Hematopoietic multipotent progenitor cell treated with erythropoietin and hydrocortisone succinate and interleukin-3 and kit ligand, for 17 days (in vitro differentiated cells): ENCODE results near the gene MCU.

ENCODE experiments used
- DNase-seq: peaks from one replicate; pipeline ENCODE4 v3.0.0-alpha.2; 2015; ENCODE audit warnings: low spot score

The MCU gene

DNA sequence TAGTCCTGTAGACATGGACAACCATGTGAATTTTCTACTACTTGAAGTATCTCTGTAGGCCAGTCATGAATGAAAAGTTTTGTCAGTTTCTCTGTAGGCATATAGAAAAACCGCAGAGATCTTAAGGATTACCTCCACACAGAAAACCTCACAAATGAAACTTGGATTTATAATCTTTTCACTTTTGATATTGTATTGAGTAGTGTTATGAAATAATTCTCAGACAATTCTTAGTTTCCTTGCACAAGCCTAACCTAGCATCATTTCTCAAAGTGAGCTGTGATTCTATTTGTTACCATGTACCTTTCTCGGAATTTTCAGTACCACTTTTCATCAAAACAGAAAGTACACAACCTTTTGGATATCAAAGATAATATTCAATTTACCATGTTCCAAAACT, 150.2 kb downstream of the MCU start:
- DNase-seq = no peak

DNA sequence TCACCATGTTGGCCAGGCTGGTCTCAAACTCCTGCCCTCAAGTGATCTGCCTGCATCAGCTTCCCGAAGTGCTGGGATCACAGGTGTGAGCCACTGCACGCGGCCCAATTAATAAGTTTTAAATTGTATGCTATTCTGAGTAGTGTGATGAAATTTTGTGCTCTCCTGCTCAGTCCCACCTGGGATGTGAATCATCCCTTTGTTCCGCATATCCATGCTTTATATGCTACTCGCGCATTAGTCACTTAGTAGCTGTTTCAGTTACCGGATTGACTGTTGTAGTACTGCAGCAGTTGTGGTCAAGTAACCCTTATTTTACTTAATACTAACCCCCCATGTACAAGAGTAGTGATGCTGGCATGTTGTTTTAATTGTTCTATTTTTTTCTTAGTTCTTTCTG, 154.3 kb downstream of the MCU start:
- no peak for DNase-seq

DNA sequence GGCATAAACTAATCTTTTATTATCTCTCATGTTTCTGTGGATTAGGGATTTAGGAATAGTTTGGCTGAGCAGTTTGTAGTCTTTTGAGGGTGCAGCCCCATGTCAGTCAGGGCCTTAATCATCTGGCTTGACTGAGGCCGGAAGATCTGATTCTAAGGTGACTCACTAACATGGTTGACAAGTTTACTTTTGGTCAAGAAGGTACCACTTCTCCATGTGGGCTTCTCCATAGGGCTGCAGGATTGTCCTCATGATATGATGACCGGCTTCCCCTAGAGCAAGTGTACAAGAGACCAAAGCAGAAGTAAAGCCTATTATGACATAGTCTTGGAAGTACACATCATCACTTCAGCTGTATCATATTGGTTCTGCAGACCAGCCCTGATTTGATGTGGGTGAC, 155.7 kb downstream of the MCU start:
- DNase-seq = no peak

DNA sequence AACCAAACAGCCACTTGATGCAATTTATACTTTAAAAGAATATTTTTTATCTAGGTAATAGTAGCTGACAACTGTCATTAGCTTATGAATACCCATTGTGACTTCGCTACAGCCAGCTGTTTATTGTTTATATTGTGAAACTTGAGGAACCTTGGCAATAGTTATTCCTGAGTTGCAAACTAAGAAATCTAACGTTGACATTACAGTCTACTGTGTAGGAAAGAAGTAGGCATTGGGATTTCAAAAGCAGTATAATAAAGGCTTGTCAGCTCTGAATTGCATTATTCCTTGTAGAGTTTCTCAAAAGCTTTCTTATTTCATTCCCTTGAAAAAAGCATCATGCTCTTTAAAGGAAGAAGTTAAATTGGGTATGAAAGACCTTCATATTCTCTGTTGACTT, 158.9 kb downstream of the MCU start:
- no peak for DNase-seq

DNA sequence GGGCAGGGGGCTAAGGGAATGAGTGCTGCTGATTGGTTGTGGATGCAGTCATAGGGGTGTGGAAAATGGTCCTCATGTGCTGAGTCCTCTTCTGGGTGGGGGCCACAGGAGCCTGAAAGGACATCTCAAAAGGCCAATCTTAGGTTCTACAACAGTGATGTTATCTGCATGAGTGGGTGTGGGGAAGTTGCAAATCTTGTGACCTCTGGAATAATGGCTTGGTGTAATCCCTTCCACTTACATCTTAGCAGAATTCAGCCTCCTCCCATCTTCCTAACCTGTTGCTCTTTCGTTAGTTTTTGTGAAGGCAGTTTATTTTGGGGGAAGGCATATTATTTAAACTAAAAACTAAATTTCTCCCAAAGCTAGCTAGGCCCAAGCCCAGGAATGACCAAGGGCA, 159.6 kb downstream of the MCU start:
- DNase-seq = no peak

DNA sequence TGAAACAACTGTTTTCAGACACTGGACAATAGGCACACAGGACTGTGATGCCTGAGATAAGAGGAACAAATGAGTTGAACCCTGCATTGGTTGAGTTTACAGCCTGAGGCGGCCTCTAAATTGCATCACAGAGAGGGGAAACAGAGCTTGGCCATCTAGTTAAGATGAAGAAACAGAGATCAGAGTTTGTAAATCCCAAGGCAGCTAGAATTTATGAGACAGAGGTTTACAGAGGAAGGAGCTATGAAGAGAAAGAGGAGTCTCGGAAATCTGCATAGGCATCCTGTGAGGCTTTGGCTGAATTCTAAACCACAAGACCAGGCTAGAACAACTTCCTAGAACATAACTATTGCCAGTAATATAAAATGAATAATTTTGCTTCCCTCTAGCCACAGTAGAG, 160.6 kb downstream of the MCU start:
- DNase-seq = no peak

DNA sequence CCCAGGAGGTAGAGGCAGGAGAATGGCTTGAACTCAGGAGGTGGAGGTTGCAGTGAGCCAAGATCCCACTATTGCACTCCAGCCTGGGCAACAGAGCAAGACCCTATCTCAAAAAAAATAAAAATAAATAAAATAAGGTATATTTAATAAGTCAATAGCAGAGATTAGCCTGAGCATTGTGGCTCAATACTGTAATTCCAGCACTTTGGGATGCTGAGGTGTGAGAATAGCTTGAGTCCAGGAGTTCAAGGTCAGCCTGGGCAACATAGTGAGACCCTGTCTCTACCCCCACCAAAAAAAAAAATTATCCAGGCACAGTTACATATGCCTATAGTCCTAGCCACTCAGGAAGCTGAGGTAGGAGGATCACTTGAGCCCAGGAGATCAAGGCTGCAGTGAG, 163.2 kb downstream of the MCU start:
- no peak for DNase-seq

DNA sequence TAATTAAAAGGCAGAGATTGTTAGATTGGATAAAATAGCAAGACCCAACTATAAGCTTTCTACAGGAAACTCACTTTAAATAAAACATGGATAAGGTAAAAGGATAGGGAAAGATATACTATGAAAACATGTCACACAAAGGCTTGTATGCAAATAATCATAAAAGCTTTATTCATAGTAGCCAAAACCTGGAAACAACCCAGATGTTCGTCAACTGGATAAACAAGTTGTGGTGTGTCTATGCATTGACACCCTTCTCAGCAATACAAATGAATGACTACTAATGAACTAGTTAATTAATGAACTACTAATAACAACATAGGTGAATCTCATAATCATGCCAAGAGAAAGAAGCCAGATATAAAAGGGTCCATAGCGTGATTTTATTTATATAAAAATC, 163.8 kb downstream of the MCU start:
- no peak for DNase-seq

DNA sequence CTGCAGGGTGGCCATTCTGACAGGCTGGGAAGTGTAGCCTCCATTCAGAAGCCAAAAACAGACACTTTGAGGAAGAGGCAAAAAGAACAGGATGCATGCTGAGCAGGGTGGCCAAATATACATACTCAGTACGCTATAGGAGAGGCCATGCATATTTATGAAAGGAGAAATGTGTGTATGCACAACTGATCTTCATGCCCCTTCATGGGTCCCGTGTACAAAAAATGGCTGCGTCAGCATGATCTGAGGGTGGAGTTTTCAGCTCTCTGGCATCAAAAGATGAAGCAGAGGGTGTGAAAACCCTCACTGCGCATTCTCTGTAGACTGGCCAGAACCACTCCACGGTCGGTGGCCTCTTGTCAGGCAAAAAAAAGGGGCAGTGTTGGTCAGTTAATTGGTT, 166.1 kb downstream of the MCU start:
- DNase-seq = no peak

DNA sequence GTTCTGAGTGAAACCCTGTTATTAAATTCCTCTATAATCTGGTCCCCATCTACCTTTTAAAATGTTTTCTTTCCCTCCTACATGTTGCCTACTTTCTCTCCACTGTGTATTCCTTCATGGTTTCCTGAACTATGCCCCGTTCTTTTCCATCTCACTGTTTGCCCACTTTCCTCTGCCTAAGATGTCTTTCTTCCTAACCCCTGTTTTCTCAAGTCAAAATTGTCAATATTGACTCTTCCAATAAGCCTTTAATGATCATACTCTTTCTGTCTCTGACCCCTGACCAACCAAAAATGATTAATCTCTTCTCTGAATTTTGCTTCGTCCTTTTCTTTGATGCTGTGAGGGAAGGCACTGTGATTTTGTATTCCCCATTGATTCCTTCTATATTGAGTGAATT, 171.0 kb downstream of the MCU start:
- DNase-seq = no peak

DNA sequence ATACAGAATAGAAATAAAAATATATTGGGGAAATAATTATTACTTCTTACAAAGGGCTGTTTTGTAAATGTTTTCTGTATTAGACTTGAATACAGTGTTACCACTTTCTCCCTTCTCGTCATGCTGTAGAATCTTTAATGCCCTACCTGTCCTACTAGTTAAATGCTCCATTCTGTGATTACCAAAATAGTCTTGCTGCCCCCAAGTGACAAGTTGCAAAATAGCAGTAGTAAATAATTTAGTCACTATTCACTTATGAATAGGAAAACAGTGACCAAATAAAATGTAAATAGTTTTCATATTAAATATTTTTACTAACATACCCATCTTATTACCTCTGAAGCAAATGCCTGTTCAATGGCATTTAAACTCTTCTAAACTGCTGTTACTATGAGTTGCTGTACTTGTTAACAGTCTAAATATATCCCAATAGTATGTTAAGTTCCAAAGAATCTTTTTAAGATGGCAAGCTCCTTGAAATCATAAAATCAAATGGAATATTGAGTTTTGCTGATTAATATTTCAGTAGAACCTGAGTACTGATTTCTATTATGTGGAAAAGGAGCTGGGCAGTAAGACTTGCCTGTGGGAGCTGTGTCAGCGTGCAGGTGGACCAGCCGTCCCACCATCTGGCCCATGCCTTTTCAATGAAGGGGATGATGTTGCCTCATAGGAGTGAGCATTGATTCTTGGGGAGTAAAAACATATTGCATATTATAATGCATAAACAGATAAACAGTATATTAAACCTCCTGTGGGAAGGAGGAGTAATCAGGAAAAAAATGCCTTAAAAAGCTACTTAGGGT, 183.5 kb downstream of the MCU start:
- peak; percentile 39 for DNase-seq

DNA sequence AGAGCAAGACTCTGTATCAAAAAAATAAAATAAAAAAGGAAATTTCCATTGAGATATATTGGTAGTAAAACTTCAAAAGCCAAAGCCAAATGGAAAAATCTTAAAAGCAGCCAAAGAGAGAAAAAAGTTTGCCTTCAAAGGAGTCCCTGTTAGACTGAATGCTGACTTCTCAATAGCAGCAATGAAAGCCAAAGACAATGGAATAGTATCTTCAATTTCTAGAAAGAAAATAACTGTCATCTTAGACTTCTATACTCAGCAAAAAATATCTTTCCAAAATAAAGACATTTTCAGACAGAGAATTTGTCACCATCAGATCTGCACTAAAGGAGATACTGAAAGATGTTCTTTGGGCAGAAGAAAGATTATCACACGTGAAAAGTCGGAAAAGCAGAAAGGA, 187.3 kb downstream of the MCU start:
- no peak for DNase-seq

DNA sequence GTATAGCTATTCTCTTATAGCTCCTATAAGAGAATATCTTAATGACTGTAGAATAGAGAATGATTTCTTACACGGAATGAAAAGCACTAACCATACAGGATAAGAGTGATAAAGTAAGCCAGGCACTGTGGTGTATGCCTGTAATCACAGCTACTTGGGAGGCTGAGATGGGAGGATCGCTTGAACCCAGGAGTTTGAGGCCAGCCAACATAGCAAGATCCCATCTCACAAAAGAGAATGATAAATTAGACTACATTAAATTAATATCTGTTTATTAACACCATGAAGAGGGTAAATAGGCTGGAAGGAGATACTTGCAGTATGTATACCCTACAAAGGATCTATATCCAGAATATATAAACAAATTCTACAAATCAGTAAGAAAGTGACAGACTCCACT, 189.3 kb downstream of the MCU start:
- DNase-seq = no peak

DNA sequence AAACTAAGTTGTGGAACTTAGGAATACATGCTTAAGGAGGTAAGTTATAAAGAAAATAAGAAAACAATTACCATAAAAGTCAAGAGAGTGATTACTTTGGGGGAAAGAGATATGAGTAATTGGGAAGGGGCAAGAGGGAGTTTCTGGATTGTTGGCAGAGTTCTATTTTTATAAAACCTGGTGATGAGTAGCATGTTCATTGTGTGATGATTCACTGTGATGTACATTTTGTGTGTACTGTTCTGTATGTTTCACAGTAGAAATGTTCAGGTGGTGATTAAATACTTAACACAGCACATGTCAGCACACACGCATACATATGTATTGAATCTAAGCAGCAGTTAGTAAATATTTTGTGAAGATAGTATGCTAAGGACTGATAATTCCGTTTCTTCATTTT, 191.9 kb downstream of the MCU start:
- DNase-seq = no peak

DNA sequence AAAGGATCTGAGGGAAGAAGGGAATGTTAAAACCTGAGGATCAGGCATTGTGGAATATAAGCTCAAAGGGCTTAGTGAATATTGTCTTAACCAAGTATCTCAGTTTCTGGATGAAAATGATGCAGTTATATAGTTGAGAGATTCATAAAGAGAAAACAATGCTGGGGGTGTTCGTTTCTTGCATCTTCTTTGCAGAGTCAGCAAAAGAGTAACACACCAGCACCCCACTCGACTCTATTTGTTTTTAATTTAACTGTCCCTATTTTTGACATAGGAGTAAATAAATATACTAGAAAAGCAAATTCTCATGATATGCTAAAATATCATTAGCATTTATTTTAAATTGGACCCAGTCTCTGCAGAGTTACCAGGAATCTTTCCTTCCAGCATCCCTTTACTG, 194.0 kb downstream of the MCU start:
- no peak for DNase-seq

DNA sequence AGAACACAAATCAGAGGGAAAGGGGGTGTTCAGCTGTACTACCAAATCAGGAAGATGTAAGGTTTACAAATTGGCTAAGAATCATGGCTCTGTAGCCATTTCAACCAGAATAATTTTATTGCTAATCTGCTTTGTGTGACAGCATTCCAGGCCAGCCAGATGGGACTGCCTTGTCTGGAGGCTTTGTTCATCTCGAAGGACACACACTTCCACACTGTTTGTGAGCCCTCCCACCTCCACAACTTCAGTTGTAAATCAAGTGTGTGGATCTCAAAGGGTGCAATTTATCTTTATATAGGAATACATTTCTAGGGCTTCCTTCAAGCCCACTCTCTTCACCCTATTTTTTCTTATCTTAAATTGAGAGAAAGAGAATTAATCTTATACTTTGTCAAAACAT, 194.7 kb downstream of the MCU start:
- no peak for DNase-seq

DNA sequence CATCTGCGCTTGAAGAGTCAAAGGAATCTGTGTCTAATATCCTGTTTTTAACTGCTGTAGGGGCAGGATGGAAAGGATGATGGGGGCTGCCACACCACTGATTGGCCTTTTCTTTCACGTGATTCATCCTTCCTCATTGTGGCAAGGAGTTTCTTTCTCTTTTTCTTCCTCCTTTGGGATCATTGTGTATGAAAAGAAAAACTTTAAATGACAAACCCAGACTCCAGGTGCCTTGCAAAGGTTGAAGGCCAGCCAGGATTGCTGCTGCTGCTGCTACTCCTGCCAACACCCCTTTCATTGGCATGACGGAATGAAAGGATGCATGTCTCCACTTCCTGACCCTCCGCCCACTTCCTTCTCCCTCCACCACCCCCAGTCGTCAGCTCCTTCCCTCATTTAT, 195.1 kb downstream of the MCU start:
- DNase-seq = no peak

DNA sequence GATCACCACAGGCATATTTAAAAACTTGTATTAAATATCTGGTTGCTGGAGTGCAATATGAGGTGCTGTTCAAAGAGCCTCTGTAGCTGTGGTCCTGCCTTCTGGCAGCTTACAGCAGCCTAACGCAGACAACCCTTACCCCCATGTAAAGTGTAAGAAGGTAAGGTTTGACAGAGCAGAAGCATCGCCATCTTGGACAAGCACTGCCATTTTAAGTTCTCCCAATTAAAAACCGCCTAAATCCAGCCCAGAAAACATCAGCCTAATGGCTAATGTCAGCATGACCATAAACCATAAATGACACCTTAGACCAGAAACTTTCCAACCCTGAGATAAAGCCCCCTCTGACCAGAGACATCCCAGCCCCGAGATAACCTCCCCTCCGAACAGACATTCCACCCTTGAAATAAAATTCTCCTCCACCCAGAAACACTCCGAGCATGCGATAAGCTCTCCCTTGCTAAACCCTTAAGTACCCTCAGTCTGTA, 196.3 kb downstream of the MCU start:
- no peak for DNase-seq

DNA sequence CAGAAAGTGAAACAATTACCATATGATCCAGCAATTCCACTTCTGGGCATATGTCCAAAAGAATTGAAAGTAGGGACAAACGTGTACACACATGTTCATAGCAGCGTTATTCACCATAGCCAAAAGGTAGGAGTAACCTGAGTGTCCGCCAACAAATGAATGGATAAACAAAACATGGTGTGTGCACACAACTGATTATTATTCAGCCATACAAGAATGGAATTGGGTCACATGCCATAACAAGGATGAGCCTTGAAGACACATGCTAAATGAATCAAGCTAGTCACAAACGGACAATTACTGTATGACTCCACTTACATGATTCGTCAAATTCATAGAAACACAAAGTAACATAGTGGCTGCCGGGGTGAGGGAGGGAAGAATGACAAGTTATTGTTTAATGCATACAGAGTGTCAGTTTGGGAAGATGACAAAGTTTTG, 197.5 kb downstream of the MCU start:
- DNase-seq = no peak

DNA sequence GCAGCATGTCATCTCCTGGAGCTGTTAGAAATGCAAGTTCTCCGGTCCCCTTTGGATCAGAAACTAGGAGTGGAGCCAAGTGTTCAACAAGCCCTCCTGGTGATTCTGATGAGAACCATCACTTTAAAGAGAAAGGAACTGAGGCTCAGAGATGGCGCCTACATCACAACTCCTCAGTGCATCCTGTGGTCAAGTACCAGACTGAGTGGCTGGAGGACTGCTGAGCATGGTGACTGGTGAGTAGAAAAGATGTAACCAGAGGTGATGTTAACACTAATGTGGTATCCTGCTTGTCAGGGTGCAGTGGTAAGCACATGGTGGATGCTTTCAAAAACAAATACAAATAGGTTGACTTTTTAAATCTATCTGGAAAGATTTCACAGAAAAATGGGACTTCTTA, 198.1 kb downstream of the MCU start:
- no peak for DNase-seq

DNA sequence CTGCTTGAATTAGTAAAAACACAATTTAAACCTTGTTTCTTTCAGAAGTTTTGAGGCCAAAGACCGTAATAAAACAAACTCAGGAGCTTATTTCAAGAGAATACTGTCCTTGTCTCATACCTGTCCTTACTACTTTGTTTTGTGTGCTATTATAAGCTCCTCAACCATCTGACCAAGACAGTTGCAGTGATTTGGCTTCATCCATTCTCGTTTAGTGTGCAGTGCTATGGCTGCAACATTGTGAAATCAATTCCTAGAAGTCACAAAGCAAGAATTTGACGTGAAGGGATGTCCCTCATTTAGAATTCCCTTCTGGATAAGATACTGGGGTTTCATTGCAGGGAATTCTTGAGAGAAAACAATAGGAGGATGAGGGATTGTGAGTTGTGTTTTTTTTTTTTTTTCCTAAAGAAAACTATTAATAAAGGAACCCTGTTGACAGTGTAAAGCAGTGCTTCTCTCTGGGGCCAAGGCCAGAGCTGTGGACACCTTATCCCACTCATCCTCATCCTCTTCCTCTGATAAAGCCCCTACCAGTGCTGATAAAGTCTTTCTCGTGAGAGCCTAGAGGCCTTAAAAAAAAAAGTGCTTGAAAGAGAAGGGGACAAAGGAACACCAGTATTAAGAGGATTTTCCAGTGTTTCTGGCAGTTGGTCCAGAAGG, 201.3 kb downstream of the MCU start, which contains the start of gene OIT3:
Gene OIT3, plus strand, starts transcription at position 604 of the 663 bp plus-strand sequence. CDS start 60 bp downstream, outside the sequence.
- DNase-seq = no peak

DNA sequence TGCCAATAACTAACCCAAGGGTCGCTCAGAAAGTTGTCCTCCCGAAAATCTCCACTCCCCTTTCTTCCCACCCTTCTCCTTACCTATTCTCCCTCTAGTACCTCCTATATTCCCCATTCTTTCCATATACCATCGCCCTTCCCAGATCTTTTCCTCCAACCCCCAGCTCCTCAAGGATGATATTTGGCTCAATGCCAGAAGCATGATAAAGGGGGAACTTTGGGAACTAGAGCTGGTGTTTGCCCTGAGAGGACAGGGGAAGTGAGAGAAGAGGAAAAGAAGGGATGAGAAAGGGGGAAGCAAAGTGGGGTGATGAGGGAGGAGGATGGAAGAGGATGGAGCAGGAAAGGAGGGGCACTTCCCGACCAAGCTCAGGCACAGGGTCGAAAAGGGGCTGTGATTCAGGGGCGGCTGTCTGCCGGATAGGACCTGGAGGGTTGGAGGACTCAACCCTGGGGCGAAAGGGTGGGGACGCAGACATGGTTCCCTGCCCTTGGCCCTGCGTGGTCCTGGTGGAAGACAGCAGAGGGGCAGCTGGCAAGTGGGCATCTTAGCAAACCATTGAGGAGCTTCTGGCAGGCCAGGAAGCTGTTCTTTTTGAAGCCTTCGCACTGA, 203.4 kb downstream of the MCU start:
- no peak for DNase-seq

DNA sequence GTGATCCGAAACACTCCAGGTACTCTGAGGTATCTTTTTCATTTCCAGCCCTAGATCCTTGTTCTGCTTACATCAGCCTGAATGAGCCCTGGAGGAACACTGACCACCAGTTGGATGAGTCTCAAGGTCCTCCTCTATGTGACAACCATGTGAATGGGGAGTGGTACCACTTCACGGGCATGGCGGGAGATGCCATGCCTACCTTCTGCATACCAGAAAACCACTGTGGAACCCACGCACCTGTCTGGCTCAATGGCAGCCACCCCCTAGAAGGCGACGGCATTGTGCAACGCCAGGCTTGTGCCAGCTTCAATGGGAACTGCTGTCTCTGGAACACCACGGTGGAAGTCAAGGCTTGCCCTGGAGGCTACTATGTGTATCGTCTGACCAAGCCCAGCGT, 206.7 kb downstream of the MCU start:
- no peak for DNase-seq
